ENCODE data around the gene PPP4R3B.

DNA sequence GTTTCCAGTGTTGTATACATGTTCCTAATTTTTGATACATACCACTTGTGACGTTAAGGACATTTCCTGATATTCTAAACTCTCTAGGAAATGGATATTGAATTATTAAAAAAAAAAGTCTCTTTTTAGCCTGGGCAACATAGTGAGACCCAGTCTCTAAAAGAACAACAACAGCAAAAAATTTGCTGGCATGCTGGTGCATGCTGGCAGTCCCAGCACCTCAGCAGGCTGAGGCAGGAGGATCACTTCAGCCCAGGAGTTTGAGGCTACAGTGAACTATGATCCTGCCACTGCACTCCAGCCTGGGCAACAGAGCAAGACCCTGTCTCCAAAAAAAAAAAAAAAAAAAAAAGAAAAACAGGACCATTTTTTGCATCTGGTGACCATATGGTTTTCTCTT lies 10.5 kb upstream of the PPP4R3B start:
- TF ChIP-seq, protein P1, sequence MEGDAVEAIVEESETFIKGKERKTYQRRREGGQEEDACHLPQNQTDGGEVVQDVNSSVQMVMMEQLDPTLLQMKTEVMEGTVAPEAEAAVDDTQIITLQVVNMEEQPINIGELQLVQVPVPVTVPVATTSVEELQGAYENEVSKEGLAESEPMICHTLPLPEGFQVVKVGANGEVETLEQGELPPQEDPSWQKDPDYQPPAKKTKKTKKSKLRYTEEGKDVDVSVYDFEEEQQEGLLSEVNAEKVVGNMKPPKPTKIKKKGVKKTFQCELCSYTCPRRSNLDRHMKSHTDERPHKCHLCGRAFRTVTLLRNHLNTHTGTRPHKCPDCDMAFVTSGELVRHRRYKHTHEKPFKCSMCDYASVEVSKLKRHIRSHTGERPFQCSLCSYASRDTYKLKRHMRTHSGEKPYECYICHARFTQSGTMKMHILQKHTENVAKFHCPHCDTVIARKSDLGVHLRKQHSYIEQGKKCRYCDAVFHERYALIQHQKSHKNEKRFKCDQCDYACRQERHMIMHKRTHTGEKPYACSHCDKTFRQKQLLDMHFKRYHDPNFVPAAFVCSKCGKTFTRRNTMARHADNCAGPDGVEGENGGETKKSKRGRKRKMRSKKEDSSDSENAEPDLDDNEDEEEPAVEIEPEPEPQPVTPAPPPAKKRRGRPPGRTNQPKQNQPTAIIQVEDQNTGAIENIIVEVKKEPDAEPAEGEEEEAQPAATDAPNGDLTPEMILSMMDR (IDR thresholded peaks at IDR 0.05), result no peak
- TF ChIP-seq POLR2A (IDR thresholded peaks at IDR 0.05), result no peak

All from right lobe of liver (tissue), 4 donors.